Measurements from ENCODE around the gene RFTN1.

The RFTN1 gene

DNA sequence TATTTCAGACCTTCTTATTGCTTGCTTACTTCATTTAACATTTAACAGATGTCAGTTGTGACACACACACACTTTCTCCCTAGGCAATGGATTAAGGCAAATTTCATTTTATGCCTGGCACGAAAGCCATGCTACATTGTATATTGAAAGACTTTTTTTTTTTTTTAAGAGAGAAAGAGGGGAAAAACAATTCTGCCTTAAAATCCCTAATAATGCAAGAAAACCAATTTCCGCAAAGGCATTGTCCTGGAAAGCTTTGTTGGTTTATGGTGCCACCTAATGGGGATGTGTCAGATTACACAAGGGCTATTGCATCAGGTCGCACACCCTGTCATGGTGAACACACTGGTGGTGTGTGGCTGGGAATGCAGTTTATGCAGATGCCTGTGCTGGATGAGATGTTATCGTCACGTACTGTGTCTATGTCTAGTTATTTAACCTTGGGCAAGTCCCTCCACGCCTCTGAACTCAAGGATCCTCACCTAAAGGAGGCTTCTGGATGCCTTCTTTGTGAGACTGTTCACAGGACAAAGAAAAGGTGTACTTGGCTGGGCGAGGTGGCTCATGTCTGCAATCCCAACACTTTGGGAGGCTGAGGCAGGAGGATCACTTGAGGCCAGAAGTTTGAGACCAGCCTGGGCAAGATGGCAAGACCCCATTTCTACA is 37.3 kb upstream of the RFTN1 start:
- DNase-seq (ENCODE audit: low read depth, low spot score): peak; percentile 57
- POLR2A ChIA-PET: no interaction called here
- TF ChIP-seq, protein P1, sequence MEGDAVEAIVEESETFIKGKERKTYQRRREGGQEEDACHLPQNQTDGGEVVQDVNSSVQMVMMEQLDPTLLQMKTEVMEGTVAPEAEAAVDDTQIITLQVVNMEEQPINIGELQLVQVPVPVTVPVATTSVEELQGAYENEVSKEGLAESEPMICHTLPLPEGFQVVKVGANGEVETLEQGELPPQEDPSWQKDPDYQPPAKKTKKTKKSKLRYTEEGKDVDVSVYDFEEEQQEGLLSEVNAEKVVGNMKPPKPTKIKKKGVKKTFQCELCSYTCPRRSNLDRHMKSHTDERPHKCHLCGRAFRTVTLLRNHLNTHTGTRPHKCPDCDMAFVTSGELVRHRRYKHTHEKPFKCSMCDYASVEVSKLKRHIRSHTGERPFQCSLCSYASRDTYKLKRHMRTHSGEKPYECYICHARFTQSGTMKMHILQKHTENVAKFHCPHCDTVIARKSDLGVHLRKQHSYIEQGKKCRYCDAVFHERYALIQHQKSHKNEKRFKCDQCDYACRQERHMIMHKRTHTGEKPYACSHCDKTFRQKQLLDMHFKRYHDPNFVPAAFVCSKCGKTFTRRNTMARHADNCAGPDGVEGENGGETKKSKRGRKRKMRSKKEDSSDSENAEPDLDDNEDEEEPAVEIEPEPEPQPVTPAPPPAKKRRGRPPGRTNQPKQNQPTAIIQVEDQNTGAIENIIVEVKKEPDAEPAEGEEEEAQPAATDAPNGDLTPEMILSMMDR (IDR thresholded peaks at IDR 0.05; ENCODE audit: insufficient read depth, low read length, missing control alignments): peak; percentile 84
- no peak overlapping the region; the same call in 1 of the 2 replicates for H3K4me3 ChIP-seq (ENCODE audit: low read depth, low read length)
- CTCF ChIA-PET: interaction anchor here (0.6 to 5.2 kb wide), 38 partner anchors 9 to 754 kb away, joined by 3 to 180 read pairs (median 4); partner anchors contain the start of genes DPH3 and OXNAD1

DNA sequence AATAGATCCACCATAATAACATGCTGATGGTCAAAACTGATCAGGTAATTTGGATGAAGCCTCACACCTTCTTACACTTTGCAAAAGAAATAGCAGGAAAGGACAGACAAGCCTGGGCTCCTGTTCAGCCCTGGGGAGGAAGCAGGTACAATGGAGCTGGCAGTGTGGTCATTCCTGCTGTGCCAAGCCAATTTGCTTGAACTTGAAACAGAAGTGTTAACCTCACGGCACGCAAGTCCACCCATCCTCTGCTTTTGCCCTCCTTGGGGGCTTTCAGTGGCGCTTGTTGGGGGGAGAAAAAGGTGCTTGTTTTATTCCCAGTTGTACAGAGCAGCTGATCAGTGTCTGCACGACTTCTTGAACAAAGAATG is 36.8 kb upstream of the RFTN1 start:
- H3K4me3 ChIP-seq (ENCODE audit: low read depth, low read length): no peak overlapping the region
- TF ChIP-seq, protein P1 (IDR thresholded peaks at IDR 0.05; ENCODE audit: insufficient read depth, low read length, missing control alignments): no peak

DNA sequence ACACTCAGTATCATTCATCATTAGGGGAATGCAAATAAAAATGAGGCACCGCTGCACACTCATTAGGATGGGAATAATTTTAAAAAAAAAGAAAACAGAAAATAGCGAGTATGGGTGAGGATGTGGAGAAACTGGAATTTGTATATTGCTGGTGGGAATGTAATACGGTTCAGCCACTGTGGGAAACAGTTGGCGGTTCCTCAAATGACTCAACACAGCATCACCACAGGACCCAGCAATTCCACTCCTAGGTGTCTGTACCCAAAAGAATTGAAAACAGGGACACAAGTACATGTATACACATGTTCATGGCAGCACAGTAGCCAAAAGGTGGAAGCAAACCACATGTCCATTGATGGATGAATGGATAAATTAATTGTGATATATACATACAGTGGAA is 35.2 kb upstream of the RFTN1 start:
- ChIA-PET POLR2A (no interaction called here), CTCF (interaction anchor here (1.9 to 5.2 kb wide), 5 partner anchors 32 to 284 kb away, joined by 8 to 180 read pairs (median 13); partner anchors contain the start of genes DPH3 and OXNAD1)
- TF ChIP-seq, protein P1 (IDR thresholded peaks at IDR 0.05; ENCODE audit: insufficient read depth, low read length, missing control alignments): no peak
- no peak for DNase-seq (ENCODE audit: low read depth, low spot score)
- H3K4me3 ChIP-seq (ENCODE audit: low read depth, low read length): no peak overlapping the region

More for the DNA sequence above, 36.8 kb upstream of the RFTN1 start:
- DNase-seq (ENCODE audit: low read depth, low spot score): no peak
- CTCF ChIA-PET: interaction anchor here (0.6 to 5.2 kb wide), 28 partner anchors 9 to 603 kb away, joined by 3 to 180 read pairs (median 4); partner anchors contain the start of genes DPH3 and OXNAD1
- POLR2A ChIA-PET: no interaction called here

DNA sequence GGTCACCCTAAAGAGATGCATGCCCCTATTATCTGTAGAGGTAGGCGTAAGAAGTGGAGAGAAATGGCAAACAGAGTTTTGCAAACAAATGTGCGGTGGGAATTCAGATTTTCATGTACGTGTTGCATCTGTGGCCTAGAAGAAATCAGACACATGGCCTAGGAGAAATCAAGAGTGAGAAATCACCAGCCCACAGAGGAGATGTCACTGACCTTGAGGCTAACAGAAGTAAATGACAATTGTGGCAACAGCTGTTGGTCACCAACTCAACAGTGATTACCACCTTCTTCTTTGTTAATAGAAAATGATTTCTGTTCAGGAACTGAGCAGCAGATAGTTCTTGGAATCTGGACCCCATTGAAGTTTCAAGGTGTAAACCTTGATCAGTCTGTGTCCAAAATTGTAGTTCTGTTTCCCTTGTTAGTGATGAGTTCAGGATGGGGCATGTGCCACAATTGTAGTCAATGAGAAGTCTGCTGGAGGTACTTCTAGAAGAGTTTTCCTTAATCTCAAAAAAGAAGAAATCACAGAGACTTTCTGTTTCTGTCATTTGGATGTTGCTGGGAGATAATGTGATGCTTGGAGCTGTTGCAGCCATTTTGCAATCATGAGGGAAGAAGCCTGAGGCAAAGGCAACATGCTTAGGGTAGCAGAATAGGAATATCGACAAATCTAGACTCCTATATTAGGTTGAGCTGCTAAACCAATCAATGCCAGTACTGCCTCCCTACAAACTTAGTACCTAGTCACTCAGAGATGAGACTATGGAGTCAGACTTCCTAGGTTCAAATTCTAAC is 34.3 kb upstream of the RFTN1 start:
- TF ChIP-seq, protein P1 (IDR thresholded peaks at IDR 0.05; ENCODE audit: insufficient read depth, low read length, missing control alignments): no peak
- H3K4me3 ChIP-seq (ENCODE audit: low read depth, low read length): no peak overlapping the region
- DNase-seq (ENCODE audit: low read depth, low spot score): no peak
- CTCF ChIA-PET: interaction anchor here (1.2 to 2.5 kb wide), 5 partner anchors 9 to 283 kb away, joined by 3 to 8 read pairs (median 8); partner anchors contain the start of genes DPH3 and OXNAD1
- POLR2A ChIA-PET: no interaction called here

DNA sequence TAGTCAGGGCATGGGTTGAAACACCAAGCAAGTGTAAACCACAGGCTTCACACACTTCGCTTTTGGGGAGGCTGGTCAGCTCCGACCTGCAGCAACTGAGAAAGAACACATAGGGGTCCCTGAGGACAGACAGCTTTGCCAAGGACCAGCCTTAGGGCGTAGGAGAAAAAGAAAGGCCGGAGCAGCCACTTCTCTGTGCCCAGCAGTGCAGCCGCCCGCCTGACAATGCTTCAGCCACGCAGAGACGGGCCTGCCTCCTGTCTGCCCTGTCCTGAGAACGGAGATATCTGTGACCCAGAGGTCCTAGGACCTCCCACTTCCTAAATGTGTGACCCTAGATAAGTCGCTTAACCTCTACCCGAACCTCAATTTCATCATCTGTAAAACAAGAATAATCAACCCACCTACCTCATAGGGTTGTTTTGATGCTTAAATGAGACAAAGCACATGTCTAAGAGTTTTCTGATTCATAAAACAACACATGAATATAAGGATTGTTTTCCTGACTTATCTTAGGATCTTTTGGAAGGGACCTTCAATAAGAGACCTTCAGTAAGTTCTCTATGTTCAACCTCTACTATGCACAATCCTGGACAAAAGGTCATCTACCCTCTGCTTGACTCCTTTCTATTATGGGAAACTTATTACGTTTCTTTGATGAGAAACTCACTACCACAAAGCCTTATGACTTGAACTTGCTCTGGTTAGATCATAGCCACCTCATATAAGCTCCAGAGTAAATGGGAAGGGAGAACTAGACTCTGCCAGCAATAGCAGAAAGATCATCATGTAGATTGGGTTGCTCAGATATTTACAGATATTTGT is 32.9 kb upstream of the RFTN1 start:
- H3K4me3 ChIP-seq (ENCODE audit: low read depth, low read length): no peak overlapping the region
- POLR2A ChIA-PET: no interaction called here
- TF ChIP-seq, protein P1 (IDR thresholded peaks at IDR 0.05; ENCODE audit: insufficient read depth, low read length, missing control alignments): no peak
- no peak for DNase-seq (ENCODE audit: low read depth, low spot score)
- CTCF ChIA-PET: interaction anchor here (0.6 to 2.5 kb wide), 10 partner anchors 8 to 281 kb away, joined by 3 to 12 read pairs (median 6); partner anchors contain the start of genes DPH3 and OXNAD1

All from AG04449 (cell line).